Activated CD8-positive, alpha-beta T cell treated with anti-CD3 and anti-CD28 coated beads, Interleukin-2, amount 10 ng/mL, durations not matched to agents 7 days and 5 days (primary cell): Measurements from ENCODE around the gene PLEKHH3. TPM values are rescaled to one million over a fixed set of nuclear protein-coding genes. Genes with fewer than 3 reads are reported as not detected.
A peak's percentile ranks its signal among the peaks of the same experiment; 100 is the strongest.

Experiments
- ATAC-seq: fragments of 150-1000 bp; cut with Tn5 transposase; one replicate; pipeline ENCODE4 v1.10.0; 2021; ENCODE audit warnings: moderate library complexity
- CTCF ChIA-PET: fragments of 350-600 bp; sonication (Branson Sonifier 250); formaldehyde crosslinking; loops from one replicate; lab custom pipeline; 2021; ENCODE audit warnings: antibody characterized with exemption; lab: Charles Lee
- POLR2A ChIA-PET: fragments of 350-600 bp; sonication (Branson Sonifier 250); formaldehyde crosslinking; loops from one replicate; lab custom pipeline; 2021; ENCODE audit warnings: antibody characterized with exemption; lab: Charles Lee
- DNase-seq: peaks from one replicate; pipeline ENCODE4 v3.0.0-alpha.2; 2020
- H3K27ac Mint-ChIP-seq: one replicate; pipeline ENCODE4 v1.8.0; 2021; ENCODE audit warnings: mild to moderate bottlenecking, mixed read lengths
- H3K27me3 Mint-ChIP-seq: one replicate; pipeline ENCODE4 v1.8.0; 2021; ENCODE audit warnings: low read depth, mixed read lengths
- H3K36me3 Mint-ChIP-seq: one replicate; pipeline ENCODE4 v1.8.0; 2021; ENCODE audit warnings: low read depth, mixed read lengths
- H3K4me1 Mint-ChIP-seq: one replicate; pipeline ENCODE4 v1.8.0; 2021; ENCODE audit warnings: low read depth, mixed read lengths
- H3K4me3 Mint-ChIP-seq: one replicate; pipeline ENCODE4 v1.8.0; 2021; ENCODE audit warnings: mild to moderate bottlenecking, mixed read lengths
- H3K9me3 Mint-ChIP-seq: one replicate; pipeline ENCODE4 v1.8.0; 2022; ENCODE audit warnings: mixed read lengths; ENCODE audit not compliant: insufficient read depth
- total RNA-seq, 2 experiments: library from RNA; stranded (reverse); gene quantifications; one replicate each; pipeline ENCODE4 v1.2.3, GENCODE V29; 2021

The PLEKHH3 gene
- total RNA-seq: 1 to 10 TPM in 1 of 2 experiments, under 1 TPM in 1; 0.79 to 1.2 TPM

DNA sequence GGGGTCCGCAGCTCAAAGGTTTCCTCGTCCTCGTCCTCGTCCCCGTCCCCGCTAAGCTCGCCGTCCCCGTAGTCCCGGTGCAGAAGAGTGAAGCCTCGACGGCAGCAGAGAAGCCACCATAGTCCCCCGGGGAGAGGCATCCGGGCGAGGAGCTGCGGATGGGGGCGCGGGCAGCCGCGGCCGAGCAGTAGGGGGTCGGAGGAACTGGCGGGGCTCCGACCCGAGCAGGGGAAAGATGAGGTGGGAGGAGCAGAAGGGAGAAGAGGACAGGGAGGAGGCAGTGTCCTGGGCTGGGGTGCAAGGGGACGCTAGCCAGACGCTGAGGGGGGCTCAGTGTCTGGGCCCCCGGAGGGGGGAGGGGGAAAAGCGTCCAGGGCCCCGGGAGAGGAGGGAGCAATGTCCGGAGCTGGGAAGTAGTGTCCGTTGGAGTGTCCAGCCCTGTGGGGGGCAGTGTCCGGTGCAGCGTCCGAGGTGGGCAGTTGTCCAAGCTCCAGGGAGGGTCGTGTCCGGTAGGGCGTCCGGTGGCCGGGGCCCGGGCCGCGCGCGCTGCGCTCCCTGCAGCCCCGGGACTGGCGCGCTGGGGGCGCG, at the start of gene PLEKHH3:
PLEKHH3 (minus strand) TSS at position 571 of the 588 bp plus-strand sequence; CDS start at position 140, 431 bp downstream.
- CTCF ChIA-PET: interaction anchor here (1.0 to 5.9 kb wide), 4 partner anchors 9 to 98 kb away, joined by 3 to 83 read pairs (median 4); partner anchors contain the start of genes PSMC3IP and TUBG1
- peak within 1 kb of the TSS; percentile 82 for H3K4me3 Mint-ChIP-seq
- peak within 1 kb of the TSS; percentile 80 for H3K27ac Mint-ChIP-seq
- peaks cover 53% of the 10 kb centered on the region for H3K4me1 Mint-ChIP-seq
- DNase-seq (no peak), ATAC-seq (no peak)
- peaks cover 43% of the 10 kb centered on the region for H3K27me3 Mint-ChIP-seq
- no peaks in the 10 kb centered on the region for H3K9me3 Mint-ChIP-seq
- H3K36me3 Mint-ChIP-seq: no peaks in the 10 kb centered on the region
- POLR2A ChIA-PET: no interaction called here

DNA sequence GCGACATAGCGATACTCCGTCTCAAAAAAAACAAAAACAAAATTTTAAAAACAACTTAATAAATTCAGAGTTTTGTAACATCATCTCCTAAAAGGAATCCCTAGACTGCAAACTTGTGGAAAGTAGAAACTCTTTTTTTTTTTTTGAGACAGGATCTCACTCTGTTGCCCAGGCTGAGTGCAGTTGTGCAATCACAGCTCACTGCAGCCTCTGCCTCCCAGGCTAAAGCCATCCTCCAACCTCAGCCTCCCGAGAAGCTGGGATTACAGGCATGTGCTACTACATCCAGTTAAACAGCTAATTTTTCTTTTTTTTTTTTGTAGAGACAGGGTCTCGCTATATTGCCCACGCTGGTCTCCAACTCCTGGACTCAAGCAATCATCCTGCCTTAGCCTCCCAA, 48.3 kb upstream of the PLEKHH3 start:
- CTCF ChIA-PET: interaction anchor here (0.7 to 1.4 kb wide), 3 partner anchors 9 to 147 kb away, joined by 3 to 4 read pairs (median 3); no protein-coding TSS in a partner anchor
- Mint-ChIP-seq H3K27me3 (no peaks in the 10 kb centered on the region), H3K9me3 (no peaks in the 10 kb centered on the region), H3K36me3 (peaks cover 45% of the 10 kb centered on the region), H3K27ac (no peak overlapping the region), H3K4me3 (no peak overlapping the region), H3K4me1 (no peaks in the 10 kb centered on the region)
- DNase-seq (no peak), ATAC-seq (no peak)
- POLR2A ChIA-PET: interaction anchor here (0.6 kb wide), 1 partner anchor 62 kb away, joined by 4 read pairs; no protein-coding TSS in a partner anchor

DNA sequence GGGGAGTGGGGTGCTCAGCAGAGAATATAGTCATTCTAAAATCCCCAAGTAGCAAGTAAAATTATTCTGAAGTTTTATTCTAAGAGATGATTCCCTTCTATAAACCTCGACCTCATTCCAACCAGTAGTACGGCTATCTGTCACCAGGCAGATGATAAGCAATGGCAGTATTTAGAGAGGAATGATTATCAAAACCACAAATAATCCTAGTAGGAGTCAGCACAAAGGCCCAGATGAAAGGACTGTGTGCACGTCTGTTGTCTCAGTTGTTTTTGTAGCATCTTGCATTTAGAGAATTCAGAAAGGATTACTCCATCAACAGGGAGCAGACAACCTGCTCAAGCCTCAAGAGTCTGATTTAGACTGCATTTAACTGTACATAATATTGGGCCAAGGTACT, 46.8 kb upstream of the PLEKHH3 start:
- Mint-ChIP-seq H3K4me3 (no peak overlapping the region), H3K36me3 (peaks cover 49% of the 10 kb centered on the region), H3K4me1 (no peaks in the 10 kb centered on the region), H3K9me3 (no peaks in the 10 kb centered on the region), H3K27me3 (no peaks in the 10 kb centered on the region), H3K27ac (no peak overlapping the region)
- ChIA-PET CTCF (no interaction called here), POLR2A (no interaction called here)
- ATAC-seq (no peak), DNase-seq (no peak)

GRCh38 chr17:42720996-42721583, 44.3 kb upstream of the PLEKHH3 start:
- DNase-seq: peak; percentile 61
- Mint-ChIP-seq H3K36me3 (peaks cover 59% of the 10 kb centered on the region), H3K27me3 (no peaks in the 10 kb centered on the region)

DNA sequence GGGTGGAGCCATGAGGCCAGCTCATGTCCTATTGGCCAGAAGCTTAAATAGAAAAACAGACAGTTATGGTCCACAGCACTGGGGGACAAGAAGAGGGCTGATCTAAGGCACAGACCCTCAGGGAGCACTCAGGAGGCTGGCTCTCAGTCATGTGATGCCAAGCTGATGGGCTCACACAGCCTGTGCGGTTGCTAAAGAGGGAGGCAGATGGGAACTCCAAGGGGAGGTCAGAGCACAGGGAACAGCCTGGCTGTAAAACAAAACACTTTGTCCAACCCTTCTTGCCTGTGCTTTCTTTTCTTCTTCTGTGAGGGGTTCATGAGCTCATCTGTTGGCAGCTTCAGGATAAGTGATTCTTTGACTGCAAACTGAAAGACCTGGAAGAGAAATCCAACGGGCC, 32.8 kb upstream of the PLEKHH3 start:
- H3K4me3 Mint-ChIP-seq: no peak overlapping the region
- no peak overlapping the region for H3K27ac Mint-ChIP-seq
- no peaks in the 10 kb centered on the region for H3K9me3 Mint-ChIP-seq
- DNase-seq (no peak), ATAC-seq (no peak)
- peaks cover 22% of the 10 kb centered on the region for H3K4me1 Mint-ChIP-seq
- peaks cover 73% of the 10 kb centered on the region for H3K36me3 Mint-ChIP-seq
- CTCF ChIA-PET: interaction anchor here (0.9 to 3.1 kb wide), 3 partner anchors 8 to 54 kb away, joined by 3 to 9 read pairs (median 4); no protein-coding TSS in a partner anchor
- H3K27me3 Mint-ChIP-seq: no peaks in the 10 kb centered on the region
- POLR2A ChIA-PET: interaction anchor here (0.8 kb wide), 1 partner anchor 101 kb away, joined by 3 read pairs; no protein-coding TSS in a partner anchor

More at GRCh38 chr17:42720996-42721583, 44.3 kb upstream of the PLEKHH3 start:
- Mint-ChIP-seq H3K9me3 (no peaks in the 10 kb centered on the region), H3K4me3 (no peak overlapping the region), H3K4me1 (no peaks in the 10 kb centered on the region), H3K27ac (no peak overlapping the region)
- peak; percentile 84 for ATAC-seq
- ChIA-PET CTCF (interaction anchor here (1.6 kb wide), 1 partner anchor 42 kb away, joined by 6 read pairs; no protein-coding TSS in a partner anchor), POLR2A (no interaction called here)

DNA sequence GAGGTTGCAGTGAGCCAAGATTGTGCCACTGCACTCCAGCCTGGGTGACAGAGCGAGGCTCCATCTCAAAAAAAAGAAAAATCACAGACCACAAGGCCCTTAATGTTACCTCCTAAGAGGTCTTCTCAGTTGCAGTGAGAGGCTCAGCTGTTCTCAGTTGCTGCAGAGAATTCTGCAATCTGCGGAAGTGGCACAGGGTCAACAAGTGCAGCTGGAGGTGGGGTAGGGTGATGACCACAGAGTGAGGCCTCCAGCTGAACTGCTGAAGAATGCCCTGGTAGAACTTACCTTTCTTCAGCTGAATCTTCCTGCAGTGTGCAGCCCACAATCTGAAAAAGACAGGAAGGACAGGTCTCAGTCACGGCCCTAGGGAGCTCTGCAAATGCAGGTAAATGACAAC, 31.8 kb upstream of the PLEKHH3 start:
- H3K27me3 Mint-ChIP-seq: no peaks in the 10 kb centered on the region
- H3K9me3 Mint-ChIP-seq: no peaks in the 10 kb centered on the region
- peaks cover 25% of the 10 kb centered on the region for H3K4me1 Mint-ChIP-seq
- no peak overlapping the region for H3K27ac Mint-ChIP-seq
- ATAC-seq: no peak
- ChIA-PET CTCF (interaction anchor here (0.8 to 3.1 kb wide), 3 partner anchors 9 to 130 kb away, joined by 4 to 9 read pairs (median 4); no protein-coding TSS in a partner anchor), POLR2A (no interaction called here)
- peaks cover 76% of the 10 kb centered on the region for H3K36me3 Mint-ChIP-seq
- no peak for DNase-seq
- H3K4me3 Mint-ChIP-seq: no peak overlapping the region

GRCh38 chr17:42706732-42707131, 29.9 kb upstream of the PLEKHH3 start:
- no peaks in the 10 kb centered on the region for H3K27me3 Mint-ChIP-seq
- ATAC-seq: peak; percentile 77
- ChIA-PET POLR2A (no interaction called here), CTCF (interaction anchor here (0.9 to 1.5 kb wide), 3 partner anchors 11 to 128 kb away, joined by 3 to 5 read pairs (median 3); partner anchors contain the start of gene PSMC3IP)
- peak; percentile 54 for DNase-seq
- H3K4me1 Mint-ChIP-seq: peaks cover 25% of the 10 kb centered on the region
- peaks cover 78% of the 10 kb centered on the region for H3K36me3 Mint-ChIP-seq
- H3K9me3 Mint-ChIP-seq: no peaks in the 10 kb centered on the region
- peak overlapping the region; percentile 39 for H3K27ac Mint-ChIP-seq
- no peak overlapping the region for H3K4me3 Mint-ChIP-seq

DNA sequence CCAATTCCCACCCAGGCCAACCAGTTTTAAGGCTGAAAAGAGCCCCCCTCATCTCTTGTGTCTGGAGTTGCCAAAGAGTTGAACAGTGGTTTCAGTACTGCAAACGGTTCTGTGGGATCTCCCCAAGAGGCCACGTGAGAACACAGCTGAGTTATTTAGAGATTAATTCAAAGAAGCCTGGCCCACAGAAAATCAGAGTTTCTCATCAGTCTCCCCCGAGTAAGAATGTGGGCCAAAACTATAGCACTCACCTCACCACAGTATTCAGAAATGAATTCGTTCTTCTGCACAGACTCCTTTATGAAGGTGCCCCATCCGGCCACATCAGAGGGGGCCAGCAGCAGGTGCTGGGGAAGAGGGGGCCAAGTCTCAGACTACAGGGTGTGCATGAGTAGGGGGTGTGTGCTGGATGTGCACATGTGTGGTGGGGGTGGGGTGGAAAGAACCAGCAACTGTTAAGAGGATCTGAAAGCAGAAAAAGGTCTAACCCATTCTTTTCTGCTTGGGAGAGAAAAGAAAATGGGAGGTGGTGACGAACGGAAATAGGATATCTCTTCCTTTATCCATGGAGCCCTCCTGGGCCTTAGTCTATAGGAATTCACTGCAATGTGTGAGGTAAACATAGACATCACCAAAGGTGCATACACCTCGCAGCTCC, 28.2 kb upstream of the PLEKHH3 start:
- ATAC-seq (peak; percentile 33), DNase-seq (no peak)
- H3K9me3 Mint-ChIP-seq: no peaks in the 10 kb centered on the region
- POLR2A ChIA-PET: interaction anchor here (0.5 kb wide), 1 partner anchor 95 kb away, joined by 3 read pairs; the partner anchor contains the start of gene TUBG1
- peaks cover 25% of the 10 kb centered on the region for H3K4me1 Mint-ChIP-seq
- peaks cover 67% of the 10 kb centered on the region for H3K36me3 Mint-ChIP-seq
- no peak overlapping the region for H3K4me3 Mint-ChIP-seq
- H3K27ac Mint-ChIP-seq: no peak overlapping the region
- CTCF ChIA-PET: interaction anchor here (0.9 to 1.0 kb wide), 2 partner anchors 127 to 293 kb away, joined by 3 read pairs; partner anchors contain the start of gene RPL27
- no peaks in the 10 kb centered on the region for H3K27me3 Mint-ChIP-seq

- Mint-ChIP-seq H3K4me3 (no peak overlapping the region), H3K36me3 (peaks cover 62% of the 10 kb centered on the region), H3K9me3 (no peaks in the 10 kb centered on the region), H3K4me1 (peaks cover 25% of the 10 kb centered on the region), H3K27me3 (no peaks in the 10 kb centered on the region), H3K27ac (no peak overlapping the region)
- ChIA-PET POLR2A (interaction anchor here (0.5 kb wide), 1 partner anchor 95 kb away, joined by 3 read pairs; the partner anchor contains the start of gene TUBG1), CTCF (interaction anchor here (0.9 to 1.0 kb wide), 2 partner anchors 126 to 294 kb away, joined by 3 read pairs; partner anchors contain the start of gene RPL27)
- DNase-seq: no peak
- no peak for ATAC-seq
Measured at GRCh38 chr17:42704490-42704836, 27.7 kb upstream of the PLEKHH3 start.

- H3K27me3 Mint-ChIP-seq: peaks cover 2% of the 10 kb centered on the region
- CTCF ChIA-PET: interaction anchor here (1.6 kb wide), 1 partner anchor 124 kb away, joined by 5 read pairs; no protein-coding TSS in a partner anchor
- no peak overlapping the region for H3K27ac Mint-ChIP-seq
- ATAC-seq (no peak), DNase-seq (no peak)
- H3K4me1 Mint-ChIP-seq: peaks cover 22% of the 10 kb centered on the region
- peaks cover 45% of the 10 kb centered on the region for H3K36me3 Mint-ChIP-seq
- no peak overlapping the region for H3K4me3 Mint-ChIP-seq
- no peaks in the 10 kb centered on the region for H3K9me3 Mint-ChIP-seq
- POLR2A ChIA-PET: no interaction called here
Measured at GRCh38 chr17:42702446-42702845, 25.7 kb upstream of the PLEKHH3 start.

GRCh38 chr17:42700586-42701289, 23.9 kb upstream of the PLEKHH3 start:
- ChIA-PET CTCF (interaction anchor here (0.9 kb wide), 1 partner anchor 20 kb away, joined by 3 read pairs; no protein-coding TSS in a partner anchor), POLR2A (no interaction called here)
- peaks cover 2% of the 10 kb centered on the region for H3K27me3 Mint-ChIP-seq
- no peak overlapping the region for H3K4me3 Mint-ChIP-seq
- no peak for DNase-seq
- peaks cover 12% of the 10 kb centered on the region for H3K4me1 Mint-ChIP-seq
- H3K36me3 Mint-ChIP-seq: peaks cover 37% of the 10 kb centered on the region
- H3K9me3 Mint-ChIP-seq: no peaks in the 10 kb centered on the region
- no peak overlapping the region for H3K27ac Mint-ChIP-seq
- no peak for ATAC-seq
